Fibroblast of villous mesenchyme (primary cell): ENCODE results near the gene PDIA5. TPM values are rescaled to one million over a fixed set of nuclear protein-coding genes. Genes with fewer than 3 reads are reported as not detected.

Experiments
- DNase-seq: peaks from one replicate; pipeline ENCODE4 v3.0.0-alpha.2; 2010; ENCODE audit warnings: low read depth
- H3K4me3 ChIP-seq: 2 replicates; pipeline ENCODE4 v1.5.1; 2011; ENCODE audit warnings: low read depth, mild to moderate bottlenecking, low read length
- CTCF ChIP-seq: IDR thresholded peaks from 2 replicates; pipeline ENCODE4 v1.5.1; 2012; ENCODE audit warnings: low read depth, mild to moderate bottlenecking, low read length; ENCODE audit not compliant: insufficient read depth
- total RNA-seq: library from RNA; depleted of rRNA; stranded (reverse); fragments of >200 nt; gene quantifications from 2 replicates; pipeline ENCODE4 v1.2.3, GENCODE V29; 2012

PDIA5 gene
- total RNA-seq: 42.2 and 43.6 TPM in 2 replicates

GRCh38 chr3:123066896-123067688, at the start of gene PDIA5:
TSS of gene PDIA5 (plus strand) at chr3:123067025. CDS start at chr3:123067165, 140 bp downstream.
- DNase-seq: peak; percentile 92
- no peak for TF ChIP-seq CTCF
- peak within 1 kb of the TSS; percentile 88 for H3K4me3 ChIP-seq

- no peak for DNase-seq
- H3K4me3 ChIP-seq: no peak overlapping the region
- no peak for TF ChIP-seq CTCF
Measured at GRCh38 chr3:123018683-123019082, 48.1 kb upstream of the PDIA5 start.

GRCh38 chr3:123019161-123019560, 47.7 kb upstream of the PDIA5 start:
- no peak for TF ChIP-seq CTCF
- DNase-seq: no peak
- H3K4me3 ChIP-seq: no peak overlapping the region

- DNase-seq: no peak
- TF ChIP-seq CTCF: no peak
- H3K4me3 ChIP-seq: no peak overlapping the region
Measured at GRCh38 chr3:123019591-123019990, 47.2 kb upstream of the PDIA5 start.

- no peak for DNase-seq
- no peak for TF ChIP-seq CTCF
- no peak overlapping the region for H3K4me3 ChIP-seq
Measured at GRCh38 chr3:123020709-123021108, 46.1 kb upstream of the PDIA5 start.

GRCh38 chr3:123021388-123021787, 45.4 kb upstream of the PDIA5 start:
- DNase-seq: no peak
- no peak for TF ChIP-seq CTCF

More at GRCh38 chr3:123021388-123021787, 45.4 kb upstream of the PDIA5 start:
- no peak overlapping the region for H3K4me3 ChIP-seq
